GM18870 (cell line): ENCODE measurements around the gene NEK10.

ENCODE experiments used
- ATAC-seq: cut with Tn5 transposase; IDR thresholded peaks from one replicate; pipeline ENCODE4 v1.9.1; 2021; ENCODE audit warnings: moderate library complexity; ENCODE audit not compliant: unreplicated experiment

Gene NEK10

DNA sequence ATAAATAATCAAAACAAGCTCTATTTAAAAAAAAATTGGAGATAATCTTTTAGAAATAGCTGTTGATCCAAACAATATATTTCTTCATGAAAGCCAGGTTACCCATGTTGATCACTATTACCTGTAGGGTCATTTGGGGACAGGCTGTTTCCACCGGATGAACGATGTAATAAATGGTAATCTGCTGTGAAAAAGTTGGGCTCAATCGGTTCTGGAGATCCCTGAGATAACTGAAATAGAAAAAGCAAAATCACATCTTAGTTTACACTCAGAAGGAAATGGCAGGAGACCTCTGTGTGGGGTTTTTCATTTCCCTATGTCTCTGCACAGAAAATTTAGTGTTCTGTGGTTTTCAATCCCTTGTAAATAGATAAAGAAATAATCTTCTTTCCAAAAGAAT, 249.5 kb downstream of the NEK10 start:
- ATAC-seq = no peak

DNA sequence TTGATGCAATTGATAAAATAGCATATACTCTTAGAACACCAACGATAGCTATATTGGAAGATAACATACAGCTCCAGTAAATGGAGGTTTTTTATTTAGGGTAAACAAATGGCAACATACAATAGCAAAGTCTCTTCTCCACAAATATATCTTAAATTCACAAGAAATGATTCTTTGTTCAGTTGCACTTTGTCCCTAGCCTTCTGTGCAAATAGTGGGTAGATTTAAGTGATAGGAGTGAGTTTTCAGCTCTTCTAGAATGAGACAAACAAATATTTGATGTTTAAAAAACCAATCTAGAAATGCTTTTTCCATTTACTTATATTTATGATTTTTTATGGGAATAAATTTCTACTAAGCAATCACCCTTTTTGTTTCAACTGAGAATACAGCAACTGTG, 253.8 kb downstream of the NEK10 start:
- ATAC-seq = no peak

GRCh38 chr3:27114684-27115083, 254.5 kb downstream of the NEK10 start:
- ATAC-seq = no peak

- no peak for ATAC-seq
These were observed 255.1 kb downstream of the NEK10 start for GRCh38 chr3:27114129-27114528.

- no peak for ATAC-seq
These were observed 259.2 kb downstream of the NEK10 start for GRCh38 chr3:27110020-27110419.

DNA sequence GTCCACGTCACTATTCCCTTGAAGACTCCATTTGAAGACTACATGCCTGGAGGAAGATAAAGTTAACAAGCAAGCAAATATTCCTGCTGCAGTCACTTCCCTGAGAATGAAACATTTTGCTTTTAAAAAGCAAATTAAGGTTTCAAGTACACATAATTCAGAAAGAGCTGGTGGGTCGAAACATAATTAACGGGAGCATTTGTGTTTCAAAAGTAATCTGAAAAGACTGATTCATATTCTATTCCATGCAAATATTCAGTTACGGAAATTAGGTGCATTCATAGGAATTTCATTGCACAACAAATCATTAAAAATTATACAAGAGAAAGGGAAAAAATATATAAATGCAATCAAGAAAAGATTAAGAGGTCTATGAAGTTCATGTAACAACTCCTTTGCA, 260.9 kb downstream of the NEK10 start:
- no peak for ATAC-seq

DNA sequence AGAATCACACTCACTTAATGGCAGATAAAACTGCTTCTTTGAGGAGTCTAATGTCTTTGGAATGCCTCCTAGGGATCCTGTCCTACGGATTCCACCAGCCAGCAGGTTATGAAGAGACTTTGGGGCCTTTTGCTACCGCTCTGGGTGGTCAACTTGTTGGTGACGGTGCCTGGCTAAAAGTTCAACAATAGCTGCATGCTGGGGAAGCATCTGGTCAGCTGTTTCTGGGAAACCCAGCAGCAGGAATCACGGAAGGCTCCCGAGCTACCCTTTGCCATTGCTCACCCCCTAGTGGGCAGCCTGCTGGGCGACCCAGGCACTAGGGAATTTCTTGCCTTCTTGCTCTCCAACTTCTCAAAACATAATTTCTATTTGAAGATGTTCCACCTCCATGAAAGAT, 263.3 kb downstream of the NEK10 start:
- no peak for ATAC-seq

DNA sequence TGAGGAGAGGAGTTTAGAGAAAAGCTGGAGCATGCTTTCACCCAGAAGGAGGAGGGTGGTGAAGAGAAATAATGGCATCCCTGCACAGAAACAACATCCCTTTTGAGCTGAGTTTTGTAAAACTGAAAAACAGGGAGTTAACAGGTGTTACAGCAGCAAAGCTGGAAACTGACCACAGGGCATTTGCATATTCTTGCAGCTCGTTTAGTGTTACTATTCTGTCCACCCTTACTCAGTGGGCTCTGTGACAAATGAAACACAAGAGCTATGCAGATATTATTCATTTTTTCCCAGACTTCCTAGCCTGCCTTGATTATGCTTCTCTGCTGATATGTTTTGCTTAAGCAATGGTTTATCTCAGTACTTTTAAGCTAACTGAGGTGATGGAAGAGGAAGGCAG, 272.0 kb downstream of the NEK10 start:
- ATAC-seq = no peak

- no peak for ATAC-seq
These were observed 273.5 kb downstream of the NEK10 start for GRCh38 chr3:27095553-27096222.

DNA sequence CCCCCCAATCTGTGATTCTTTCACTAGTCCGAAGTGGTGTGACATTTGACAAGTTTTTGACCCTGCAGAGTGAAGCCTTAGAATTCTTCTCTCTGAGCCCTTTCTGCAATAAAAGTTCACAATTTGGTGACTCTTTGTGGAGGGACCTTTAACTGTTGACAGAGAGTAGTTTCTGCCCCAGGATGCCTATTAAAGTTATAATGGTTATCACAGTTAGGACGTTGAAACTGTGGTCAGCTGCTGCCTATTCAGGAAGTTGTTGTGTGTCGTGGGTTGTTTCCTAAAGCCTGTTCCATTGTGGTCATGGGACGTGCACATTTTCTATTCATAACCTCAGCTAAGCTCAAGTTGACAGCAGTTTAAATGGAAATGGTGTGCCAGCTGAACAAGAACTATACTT, 274.5 kb downstream of the NEK10 start:
- no peak for ATAC-seq

DNA sequence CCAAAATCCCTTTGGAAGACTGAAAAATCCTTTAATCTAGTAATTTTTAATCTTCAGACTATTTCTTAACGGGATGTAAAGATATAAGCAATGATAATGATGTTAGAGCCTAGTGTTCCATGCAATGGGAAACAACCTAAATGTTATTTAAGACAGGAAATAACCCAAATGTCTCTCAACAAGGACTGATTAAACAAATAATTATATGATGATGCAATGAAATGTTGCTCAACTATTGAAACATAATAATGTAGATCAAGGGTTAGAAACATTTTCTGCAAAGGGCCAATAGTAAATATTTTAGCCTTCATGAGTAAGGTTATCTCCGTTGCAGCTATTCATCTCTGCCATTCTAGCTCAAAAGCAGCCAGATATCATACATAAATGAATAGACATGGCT, 275.4 kb downstream of the NEK10 start:
- ATAC-seq = no peak

DNA sequence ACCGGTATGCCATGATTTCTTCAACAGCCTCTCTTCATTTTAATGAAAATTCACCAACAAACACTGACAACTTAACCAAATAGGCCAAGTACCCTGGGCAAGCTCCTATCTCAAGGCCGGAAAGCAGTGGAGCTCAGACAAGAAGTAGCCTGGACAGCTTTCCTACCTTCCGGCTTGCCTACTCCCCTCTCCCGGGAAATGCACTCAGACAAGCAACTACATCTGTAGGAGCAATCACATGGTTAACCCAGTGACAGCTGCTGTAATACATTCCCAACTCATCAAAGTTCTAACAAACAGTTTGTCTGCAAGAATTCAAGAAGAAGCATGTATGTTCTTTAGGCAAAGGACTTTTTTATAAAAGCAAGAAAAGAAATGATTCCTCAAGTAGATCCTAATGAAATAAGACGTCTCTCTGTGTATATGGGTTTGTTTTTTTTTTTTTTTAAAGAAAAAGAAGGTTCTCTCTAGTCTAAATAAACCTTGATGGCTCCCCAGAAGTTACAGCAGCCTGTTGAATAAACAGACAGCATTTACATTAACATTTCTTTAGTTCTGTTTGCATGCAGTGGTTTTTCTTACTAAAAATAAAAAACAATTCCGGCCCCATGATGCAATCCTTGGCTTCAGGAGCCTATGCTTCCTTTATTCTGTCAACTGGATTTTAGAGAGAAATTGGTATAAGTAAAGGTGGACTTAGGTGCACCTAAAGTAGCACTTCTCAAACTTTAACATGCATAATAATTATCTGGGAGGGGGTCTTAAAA, 278.7 kb downstream of the NEK10 start:
- no peak for ATAC-seq

- no peak for ATAC-seq
These were observed 279.5 kb downstream of the NEK10 start for GRCh38 chr3:27089645-27090044.

DNA sequence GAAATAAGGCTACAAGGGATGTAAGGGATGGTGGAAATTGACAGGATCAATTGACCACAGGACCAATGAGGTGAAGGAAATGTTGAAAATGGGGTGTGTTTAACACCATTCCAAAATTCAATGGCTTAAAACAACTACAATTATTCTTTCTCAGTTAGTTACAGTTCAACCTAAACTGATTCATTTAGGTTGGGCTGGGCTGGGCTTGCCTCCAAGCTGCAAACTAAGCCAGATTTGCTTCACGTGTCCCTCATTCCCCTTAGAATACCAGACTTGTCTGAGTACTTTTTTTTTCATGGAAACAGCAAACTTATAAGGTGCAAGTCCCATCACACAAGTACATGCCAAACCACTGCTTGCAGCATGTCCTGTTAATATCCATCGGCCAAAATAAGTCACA, 280.1 kb downstream of the NEK10 start:
- no peak for ATAC-seq

GRCh38 chr3:27085829-27086730, 283.1 kb downstream of the NEK10 start:
- no peak for ATAC-seq

DNA sequence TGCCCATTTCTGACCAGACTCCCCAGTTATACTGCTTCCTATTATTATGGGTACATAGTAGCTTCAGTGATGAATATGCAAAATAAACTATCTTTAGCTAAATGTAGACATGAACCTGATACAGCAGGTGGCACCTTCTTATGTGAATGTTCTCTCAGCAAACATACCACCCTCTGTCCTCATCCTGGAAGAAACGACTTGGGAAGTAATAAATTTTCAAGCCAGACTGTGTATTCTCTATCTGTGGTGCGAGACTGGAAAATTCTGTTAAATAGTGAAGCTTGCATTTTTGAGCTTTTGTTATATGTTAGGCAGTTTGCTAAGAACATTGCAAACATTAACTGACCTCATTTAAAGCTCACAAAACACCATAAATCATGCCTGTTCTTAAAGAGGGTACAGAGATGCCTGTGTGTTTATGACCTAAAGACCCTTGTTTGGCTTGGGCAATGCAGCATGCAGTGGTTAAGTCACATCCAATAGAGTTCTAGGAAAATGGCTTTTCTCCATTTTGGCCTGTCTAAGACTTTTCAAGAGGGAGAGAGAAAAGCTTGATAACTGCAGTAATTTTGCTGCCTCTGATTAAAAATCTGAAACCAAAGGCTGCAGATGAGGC, 287.1 kb downstream of the NEK10 start:
- no peak for ATAC-seq

GRCh38 chr3:27081566-27081965, 287.6 kb downstream of the NEK10 start:
- no peak for ATAC-seq

DNA sequence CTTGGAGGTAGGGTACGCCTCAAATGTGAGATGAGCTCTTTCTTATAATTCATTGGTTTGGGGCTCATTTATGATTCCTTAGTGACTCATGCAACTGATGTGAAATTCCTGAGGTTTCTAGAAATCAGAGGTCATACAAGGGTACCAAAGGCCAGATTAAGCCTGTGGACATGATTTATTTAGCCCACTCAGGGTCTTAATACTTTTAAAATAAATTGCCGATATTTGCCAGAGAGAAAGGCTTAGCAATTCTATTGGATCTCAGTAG, 289.0 kb downstream of the NEK10 start:
- no peak for ATAC-seq

GRCh38 chr3:27079427-27080257, 289.5 kb downstream of the NEK10 start:
- no peak for ATAC-seq

GRCh38 chr3:27078246-27078913, 290.8 kb downstream of the NEK10 start:
- no peak for ATAC-seq
